HG02642 (cell line): ENCODE measurements around the gene BATF3.
A peak's percentile ranks its signal among the peaks of the same experiment; 100 is the strongest.

Experiments
- ATAC-seq: cut with Tn5 transposase; IDR thresholded peaks from one replicate; pipeline ENCODE4 v1.9.1; 2021; ENCODE audit warnings: mild to moderate bottlenecking; ENCODE audit not compliant: unreplicated experiment, poor library complexity

The BATF3 gene

GRCh38 chr1:212686069-212686468, 13.6 kb downstream of the BATF3 start:
- ATAC-seq: no peak

- no peak for ATAC-seq
Measured at GRCh38 chr1:212685429-212685828, 14.2 kb downstream of the BATF3 start.

- no peak for ATAC-seq
Measured at GRCh38 chr1:212684521-212685090, 15.0 kb downstream of the BATF3 start.

GRCh38 chr1:212684076-212684475, 15.6 kb downstream of the BATF3 start:
- ATAC-seq: no peak

GRCh38 chr1:212683357-212683722, 16.3 kb downstream of the BATF3 start:
- ATAC-seq: peak; percentile 69

- no peak for ATAC-seq
Measured at GRCh38 chr1:212680680-212681389, 18.8 kb downstream of the BATF3 start.

GRCh38 chr1:212678456-212679410, 20.9 kb downstream of the BATF3 start:
- peak; percentile 64 for ATAC-seq

- no peak for ATAC-seq
Measured at GRCh38 chr1:212677573-212677972, 22.1 kb downstream of the BATF3 start.

GRCh38 chr1:212677136-212677535, 22.5 kb downstream of the BATF3 start:
- no peak for ATAC-seq

- no peak for ATAC-seq
Measured at GRCh38 chr1:212675675-212676074, 24.0 kb downstream of the BATF3 start.

- no peak for ATAC-seq
Measured at GRCh38 chr1:212674872-212675271, 24.8 kb downstream of the BATF3 start.

- peak; percentile 42 for ATAC-seq
Measured at GRCh38 chr1:212671342-212672031, 28.2 kb downstream of the BATF3 start.

- ATAC-seq: no peak
Measured at GRCh38 chr1:212670882-212671281, 28.8 kb downstream of the BATF3 start.

GRCh38 chr1:212670301-212670700, 29.3 kb downstream of the BATF3 start:
- ATAC-seq: no peak

GRCh38 chr1:212669600-212669999, 30.0 kb downstream of the BATF3 start:
- no peak for ATAC-seq

- ATAC-seq: no peak
Measured at GRCh38 chr1:212669102-212669501, 30.5 kb downstream of the BATF3 start.

GRCh38 chr1:212668477-212668876, 31.2 kb downstream of the BATF3 start:
- no peak for ATAC-seq

- no peak for ATAC-seq
Measured at GRCh38 chr1:212667223-212668139, 32.2 kb downstream of the BATF3 start.

GRCh38 chr1:212666116-212666775, 33.4 kb downstream of the BATF3 start:
- no peak for ATAC-seq
